OCI-LY7 (cell line): ENCODE results near the gene ASB7. TPM values are rescaled to one million over a fixed set of nuclear protein-coding genes. Genes with fewer than 3 reads are reported as not detected.
"Not testable (repeated sequence)": the region's sequence is repeated elsewhere in the genome, so short reads cannot be mapped to it uniquely, and the experiment has no call there.

Experiments used
- BruUV-seq: library from RNA; stranded (reverse); fragments of 400-500 nt; replicated peaks from 2 replicates; lab custom pipeline; 2021; lab: Mats Ljungman, UMichigan
- CTCF ChIA-PET: fragments of 300-600 bp; sonication (Branson Sonifier 250); formaldehyde crosslinking; loops from one replicate; lab custom pipeline; 2022; ENCODE audit warnings: antibody characterized with exemption; ENCODE audit not compliant: unreplicated experiment; lab: Charles Lee
- POLR2A ChIA-PET: fragments of 300-600 bp; sonication (Branson Sonifier 250); formaldehyde crosslinking; loops from one replicate; lab custom pipeline; 2022; ENCODE audit warnings: antibody characterized with exemption; lab: Charles Lee
- DNase-seq: peaks from one replicate; pipeline ENCODE4 v3.0.0-alpha.2; 2015; ENCODE audit warnings: low spot score
- H2AFZ ChIP-seq: fragments of 200-600 bp; sonication (generic), shearing (Covaris generic); 2 replicates; pipeline ENCODE4 v1.6.1; 2014; ENCODE audit warnings: mild to moderate bottlenecking, antibody characterized with exemption, low read length, moderate library complexity
- H3K27ac ChIP-seq: fragments of 200-600 bp; sonication (generic); 2 replicates; pipeline ENCODE4 v1.5.1; 2014; ENCODE audit warnings: mixed run types, low read depth, mild to moderate bottlenecking, moderate library complexity, low read length, inconsistent platforms; ENCODE audit not compliant: poor library complexity, severe bottlenecking
- H3K36me3 ChIP-seq: fragments of 200-600 bp; sonication (generic); 2 replicates; pipeline ENCODE4 v1.6.1; 2014; ENCODE audit warnings: mild to moderate bottlenecking, antibody characterized with exemption, low read length, moderate library complexity, mixed read lengths; ENCODE audit not compliant: insufficient read depth
- H3K4me1 ChIP-seq: fragments of 200-600 bp; sonication (generic); 2 replicates; pipeline ENCODE4 v1.5.1; 2014; ENCODE audit warnings: mild to moderate bottlenecking, low read length; ENCODE audit not compliant: insufficient read depth, poor library complexity, severe bottlenecking
- H3K4me2 ChIP-seq: fragments of 200-600 bp; sonication (generic); 2 replicates; pipeline ENCODE4 v1.6.1; 2014; ENCODE audit warnings: mild to moderate bottlenecking, low read length
- H3K4me3 ChIP-seq: fragments of 200-600 bp; sonication (generic); 2 replicates; pipeline ENCODE4 v1.5.1; 2014; ENCODE audit warnings: mild to moderate bottlenecking, low read depth, low read length; ENCODE audit not compliant: poor library complexity, severe bottlenecking
- H3K79me2 ChIP-seq: fragments of 200-600 bp; sonication (generic); 2 replicates; pipeline ENCODE4 v1.6.1; 2016; ENCODE audit warnings: low read depth, mild to moderate bottlenecking, low read length, moderate library complexity, mixed read lengths; ENCODE audit not compliant: insufficient read depth
- H3K9me2 ChIP-seq: fragments of 200-600 bp; sonication (generic); 2 replicates; pipeline ENCODE4 v1.6.1; 2016; ENCODE audit warnings: mild to moderate bottlenecking, low read length, mixed read lengths; ENCODE audit not compliant: insufficient read depth
- H3K9me3 ChIP-seq: fragments of 200-600 bp; sonication (generic); 2 replicates; pipeline ENCODE4 v1.6.1; 2014; ENCODE audit warnings: mild to moderate bottlenecking, mixed run types, low read length, mixed read lengths
- H4K20me1 ChIP-seq: fragments of 200-600 bp; sonication (generic); 2 replicates; pipeline ENCODE4 v1.6.1; 2014; ENCODE audit warnings: mild to moderate bottlenecking, antibody characterized with exemption, low read length, moderate library complexity, mixed read lengths; ENCODE audit not compliant: insufficient read depth
- CTCF ChIP-seq: fragments of 200-600 bp; sonication (generic); conservative IDR thresholded peaks from 2 replicates; pipeline ENCODE4 v1.5.1; 2014; ENCODE audit warnings: mild to moderate bottlenecking, antibody characterized with exemption, low read length, moderate library complexity, mixed read lengths
- EZH2phosphoT487 ChIP-seq: fragments of 200-600 bp; sonication (generic); IDR thresholded peaks from 2 replicates; pipeline ENCODE4 v1.6.1; 2018; ENCODE audit warnings: low read depth, borderline replicate concordance, mild to moderate bottlenecking, mixed run types, antibody characterized with exemption, low read length, moderate library complexity, mixed read lengths
- intact Hi-C: fragments of 100-400 bp; cut with micrococcal nuclease; formaldehyde crosslinking; loops from one replicate; pipeline ENCODE4 v1.10.0; 2022; ENCODE audit not compliant: unreplicated experiment
- total RNA-seq, 2 experiments: library from RNA; depleted of rRNA in 1 of 2; stranded (reverse); fragments of >200 nt in 1 of 2; shearing (Covaris generic) in 1 of 2; gene quantifications; 2 replicates each; pipeline ENCODE4 v1.2.3, GENCODE V29; 2014 to 2022

The ASB7 gene
- total RNA-seq, 2 experiments from 2014 or later: 10.9 to 15.2 TPM

- peaks cover 51% of the 10 kb centered on the region for H3K9me3 ChIP-seq
- no peak overlapping the region for H3K4me3 ChIP-seq
- BruUV-seq: no TSS peak
- no peaks in the 10 kb centered on the region for H4K20me1 ChIP-seq
- intact Hi-C loops: no loop called here
- no peak for TF ChIP-seq CTCF
- TF ChIP-seq EZH2phosphoT487: no peak
- H3K4me2 ChIP-seq: no peak overlapping the region
- no peaks in the 10 kb centered on the region for H3K9me2 ChIP-seq
- ChIA-PET CTCF (no interaction called here), POLR2A (interaction anchor here (0.6 kb wide), 1 partner anchor 1002 kb away, joined by 3 read pairs; no protein-coding TSS in a partner anchor)
- H3K79me2 ChIP-seq: peaks cover 16% of the 10 kb centered on the region
- no peak overlapping the region for H2AFZ ChIP-seq
- H3K27ac ChIP-seq: no peak overlapping the region
- DNase-seq: peak; percentile 65
- no peaks in the 10 kb centered on the region for H3K4me1 ChIP-seq
- peaks cover 42% of the 10 kb centered on the region for H3K36me3 ChIP-seq
These were observed 13.6 kb upstream of the ASB7 start for GRCh38 chr15:100588638-100589242.

GRCh38 chr15:100591163-100591562 is 11.2 kb upstream of the ASB7 start:
- BruUV-seq, intact Hi-C loops, H3K27ac ChIP-seq: not testable (repeated sequence)

GRCh38 chr15:100591835-100592234 is 10.6 kb upstream of the ASB7 start:
- H3K4me3 ChIP-seq: no peak overlapping the region
- H2AFZ ChIP-seq: no peak overlapping the region
- H3K79me2 ChIP-seq: peaks cover 17% of the 10 kb centered on the region
- TF ChIP-seq CTCF (no peak), EZH2phosphoT487 (no peak)
- no TSS peak for BruUV-seq
- POLR2A ChIA-PET: interaction anchor here (0.6 kb wide), 1 partner anchor 145 kb away, joined by 5 read pairs; no protein-coding TSS in a partner anchor
- H3K9me2 ChIP-seq: no peaks in the 10 kb centered on the region
- H3K9me3 ChIP-seq: peaks cover 36% of the 10 kb centered on the region
- H3K4me1 ChIP-seq: no peaks in the 10 kb centered on the region
- intact Hi-C loops: no loop called here
- no peak overlapping the region for H3K4me2 ChIP-seq
- no peak overlapping the region for H3K27ac ChIP-seq
- CTCF ChIA-PET: no interaction called here
- peaks cover 28% of the 10 kb centered on the region for H3K36me3 ChIP-seq
- DNase-seq: no peak
- no peaks in the 10 kb centered on the region for H4K20me1 ChIP-seq

More at GRCh38 chr15:100591163-100591562, 11.2 kb upstream of the ASB7 start:
- Histone ChIP-seq H3K9me3 (peaks cover 40% of the 10 kb centered on the region), H3K79me2 (peaks cover 17% of the 10 kb centered on the region), H3K36me3 (peaks cover 30% of the 10 kb centered on the region)
- H3K4me2 ChIP-seq, H4K20me1 ChIP-seq, H3K9me2 ChIP-seq, DNase-seq, H3K4me3 ChIP-seq, H3K4me1 ChIP-seq, H2AFZ ChIP-seq, CTCF ChIA-PET, POLR2A ChIA-PET: not testable (repeated sequence)
